Endothelial cell of umbilical vein (primary cell): ENCODE data around the gene TRAF3IP1.

Source experiments
- CTCF ChIP-seq, 2 donors: IDR thresholded peaks; 1 replicate in 1 of 2; 2 replicates in 1 of 2; pipeline ENCODE4 v1.5.1; 2011; ENCODE audit warnings: low read length in 2 of 2, mild to moderate bottlenecking in 2 of 2, moderate library complexity in 2 of 2, control low read depth in 1 of 2, inconsistent platforms in 1 of 2, low read depth in 1 of 2; ENCODE audit not compliant: insufficient read depth in 1 of 2; ENCODE audit errors: extremely low read depth in 1 of 2
- EZH2 ChIP-seq: IDR thresholded peaks from 2 replicates; pipeline ENCODE4 v1.6.1; 2012; ENCODE audit warnings: borderline replicate concordance, low read depth, mild to moderate bottlenecking, moderate library complexity, low read length, inconsistent platforms; ENCODE audit not compliant: severe bottlenecking
- FOS ChIP-seq: IDR thresholded peaks from 2 replicates; pipeline ENCODE4 v1.6.1; 2011; ENCODE audit warnings: mild to moderate bottlenecking, low read length, moderate library complexity, borderline replicate concordance; ENCODE audit not compliant: insufficient read depth
- MAX ChIP-seq: IDR thresholded peaks from 2 replicates; pipeline ENCODE4 v1.6.1; 2011; ENCODE audit not compliant: insufficient read depth, insufficient read length
- POLR2A ChIP-seq: IDR thresholded peaks from 2 replicates; pipeline ENCODE4 v1.6.1; 2012; ENCODE audit warnings: low read depth, mild to moderate bottlenecking, control low read depth, low read length
- POLR2AphosphoS5 ChIP-seq: IDR thresholded peaks from 2 replicates; pipeline ENCODE4 v1.6.1; 2012; ENCODE audit warnings: low read depth, mild to moderate bottlenecking, control low read depth, low read length, moderate library complexity; ENCODE audit not compliant: insufficient read depth

- TF ChIP-seq POLR2A (no peak), CTCF (IDR thresholded peaks at IDR 0.05; ENCODE audit: extremely low read depth in 1 of 2, insufficient read depth in 1 of 2, low read depth in 1 of 2, low read length in 2 of 2) (no peak), POLR2AphosphoS5 (no peak), EZH2 (no peak), MAX (no peak), FOS (no peak)
Measured at GRCh38 chr2:238361877-238362276, 41.6 kb downstream of the TRAF3IP1 start.
